ENCODE data around the gene SEC63. TPM values are rescaled to one million over a fixed set of nuclear protein-coding genes. Genes with fewer than 3 reads are reported as not detected.
"Not testable (repeated sequence)": the region's sequence is repeated elsewhere in the genome, so short reads cannot be mapped to it uniquely, and the experiment has no call there.

The SEC63 gene
- polyA plus RNA-seq, 3 donors: 110 to 123 (median 118) TPM

DNA sequence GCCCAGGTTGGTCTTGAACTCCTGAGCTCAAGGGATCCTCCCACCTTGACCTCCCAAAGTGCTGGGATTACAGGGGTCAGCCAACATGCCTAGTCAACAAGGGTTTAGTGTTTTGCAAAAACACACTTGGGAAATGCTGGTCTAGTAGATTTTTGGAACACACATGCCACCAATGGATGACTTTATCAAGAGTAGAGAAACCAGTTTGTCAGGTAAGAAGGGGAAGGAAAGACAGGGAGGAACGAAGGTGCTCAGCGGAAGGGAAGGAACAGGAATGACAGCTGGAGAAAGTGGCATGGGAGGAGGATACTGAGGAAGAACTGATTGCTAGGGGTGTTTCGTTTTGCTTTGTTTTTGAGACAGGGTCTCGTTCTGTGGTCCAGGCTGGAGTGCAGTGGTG, 15.6 kb upstream of the SEC63 start:
- DNase-seq (ENCODE audit: low read depth in 3 of 3, low spot score in 2 of 3): no peak

GRCh38 chr6:107972413-107973096, 14.5 kb upstream of the SEC63 start:
- no peak for DNase-seq (ENCODE audit: low read depth in 3 of 3, low spot score in 2 of 3)

DNA sequence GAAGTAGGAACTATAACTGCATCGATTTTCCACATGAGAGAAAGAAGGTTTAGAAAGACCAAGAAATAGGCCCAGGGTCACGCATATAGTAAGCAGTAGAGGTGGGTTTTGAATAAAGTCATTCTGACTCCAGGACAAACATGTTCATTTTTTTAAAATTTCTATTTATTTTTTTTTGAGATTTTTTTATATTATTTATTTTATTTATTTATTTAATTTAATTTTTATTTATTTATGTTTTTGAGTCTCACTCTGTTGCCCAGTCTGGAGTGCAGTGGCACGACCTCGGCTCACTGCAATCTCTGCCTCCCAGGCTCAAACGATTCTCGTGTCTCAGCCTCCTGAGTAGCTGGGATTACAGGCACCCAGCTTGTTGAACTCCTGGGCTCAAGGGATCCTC, 13.2 kb upstream of the SEC63 start:
- DNase-seq (ENCODE audit: low read depth in 3 of 3, low spot score in 2 of 3): no peak

DNA sequence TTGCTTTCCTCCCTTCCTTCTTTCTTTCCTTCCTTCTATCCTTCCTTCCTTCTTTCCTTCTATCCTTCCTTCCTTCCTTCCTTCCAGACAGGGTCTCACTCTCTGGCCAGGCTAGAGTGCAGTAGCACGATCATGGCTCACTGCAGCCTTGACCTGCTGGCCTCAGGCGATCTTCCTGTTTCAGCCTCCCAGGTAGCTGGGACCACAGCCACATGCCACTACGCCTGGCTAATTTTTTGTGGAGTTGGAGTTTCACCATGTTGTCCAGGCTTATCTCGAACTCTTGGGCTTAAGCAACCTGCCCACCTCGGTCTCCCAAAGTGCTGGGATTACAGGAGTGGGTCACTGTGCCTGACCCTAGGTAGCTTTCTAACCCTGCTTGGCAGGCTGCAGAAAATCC, 12.2 kb upstream of the SEC63 start:
- no peak for DNase-seq (ENCODE audit: low read depth in 3 of 3, low spot score in 2 of 3)

DNA sequence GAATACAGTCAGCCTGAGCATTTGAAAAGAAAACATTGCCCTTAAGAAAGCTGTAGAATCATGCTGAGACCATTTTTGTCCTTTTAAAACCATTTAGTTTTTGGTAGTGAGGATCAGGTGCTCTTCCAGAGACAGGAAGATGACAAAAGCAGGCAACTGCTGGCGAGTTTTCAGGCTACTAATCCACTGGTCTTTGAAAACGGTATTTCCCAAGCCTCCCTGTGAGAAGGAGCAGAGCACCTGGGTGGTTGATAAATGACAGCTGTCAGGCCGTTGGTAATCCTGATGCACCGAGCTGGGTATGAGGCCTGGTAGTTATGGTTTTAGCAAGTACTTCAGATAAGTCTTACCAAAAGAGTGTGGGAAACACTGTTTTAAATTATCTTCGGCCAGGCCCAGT, 10.1 kb upstream of the SEC63 start:
- DNase-seq (ENCODE audit: low read depth in 3 of 3, low spot score in 2 of 3): no peak

DNA sequence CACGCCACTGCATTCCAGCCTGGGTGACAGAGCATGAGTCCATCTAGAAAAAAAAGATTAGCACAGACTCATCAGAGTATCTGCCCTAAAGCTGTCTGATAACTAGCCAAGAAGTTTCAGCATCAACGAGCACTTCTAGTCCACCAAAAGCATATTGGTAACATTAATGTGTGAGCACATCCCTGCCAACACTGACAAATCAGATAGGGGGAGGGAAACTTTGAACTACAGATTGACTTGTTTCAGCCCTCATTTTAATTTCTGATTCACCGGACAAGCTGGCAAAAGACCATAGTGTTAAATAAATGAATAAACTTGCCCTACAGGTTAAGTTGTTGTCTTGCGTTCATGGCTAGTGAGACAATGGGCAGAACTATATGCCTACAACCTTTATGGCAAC, 7.7 kb upstream of the SEC63 start:
- DNase-seq (ENCODE audit: low read depth in 3 of 3, low spot score in 2 of 3): no peak

DNA sequence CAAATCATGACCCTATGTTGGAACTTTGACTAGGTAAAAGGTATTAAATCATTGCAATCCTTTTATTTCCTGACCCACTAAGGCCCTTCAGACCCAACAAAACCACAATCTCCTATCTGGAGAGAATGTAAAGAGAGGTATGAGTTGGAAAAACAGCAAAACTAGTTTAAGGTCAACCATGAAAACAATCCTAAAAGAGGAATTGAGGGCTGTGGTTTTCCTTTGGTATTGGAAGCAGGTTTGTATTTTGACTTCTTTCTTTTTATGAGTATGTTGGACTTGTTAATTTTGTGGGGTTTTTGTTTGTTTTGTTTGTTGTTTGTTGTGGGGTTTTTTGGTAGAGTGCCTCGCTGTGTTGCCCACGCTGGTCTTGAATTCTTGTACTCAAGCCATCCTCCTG, 4.7 kb upstream of the SEC63 start:
- DNase-seq (ENCODE audit: low read depth in 3 of 3, low spot score in 2 of 3): no peak

- no peak for DNase-seq (ENCODE audit: low read depth in 3 of 3, low spot score in 2 of 3)
Measured at GRCh38 chr6:107959392-107959791, 1.4 kb upstream of the SEC63 start.

- not testable (repeated sequence) for DNase-seq (ENCODE audit: low read depth in 3 of 3, low spot score in 2 of 3)
Measured at GRCh38 chr6:107958689-107959362, 818 bp upstream of the SEC63 start.

DNA sequence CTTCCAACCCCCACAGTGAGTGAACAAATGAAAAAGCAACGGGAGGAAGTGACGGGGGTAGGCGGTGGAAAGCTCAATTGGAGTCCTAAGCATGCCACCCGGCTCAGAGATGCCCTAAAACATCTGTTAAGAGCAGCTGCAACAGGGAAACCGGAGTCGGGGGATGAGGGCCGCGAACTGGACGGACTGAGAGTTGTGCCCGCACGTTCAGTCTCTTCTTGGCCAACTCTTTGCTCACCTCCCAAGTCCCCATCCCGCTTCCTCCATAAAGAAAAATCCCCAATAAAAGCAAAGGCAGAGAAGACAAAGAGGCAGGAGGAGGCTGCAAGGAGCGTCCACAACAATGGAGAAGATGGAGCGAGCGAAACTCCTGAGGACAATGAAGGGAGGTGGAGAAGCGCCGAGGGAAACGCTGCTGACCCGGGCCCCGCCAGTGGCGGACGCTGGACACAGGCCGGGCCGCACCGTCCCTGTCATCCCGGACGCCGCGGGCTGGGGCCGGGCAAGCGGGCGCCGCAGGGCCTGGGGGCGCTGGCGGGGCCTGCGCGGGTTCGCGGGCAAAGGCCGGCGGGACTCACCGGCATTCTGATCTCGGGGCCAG, 600 bp downstream of the SEC63 start:
- peak; percentile 52 to 64 (median 58) for DNase-seq (ENCODE audit: low read depth in 3 of 3, low spot score in 2 of 3)

DNA sequence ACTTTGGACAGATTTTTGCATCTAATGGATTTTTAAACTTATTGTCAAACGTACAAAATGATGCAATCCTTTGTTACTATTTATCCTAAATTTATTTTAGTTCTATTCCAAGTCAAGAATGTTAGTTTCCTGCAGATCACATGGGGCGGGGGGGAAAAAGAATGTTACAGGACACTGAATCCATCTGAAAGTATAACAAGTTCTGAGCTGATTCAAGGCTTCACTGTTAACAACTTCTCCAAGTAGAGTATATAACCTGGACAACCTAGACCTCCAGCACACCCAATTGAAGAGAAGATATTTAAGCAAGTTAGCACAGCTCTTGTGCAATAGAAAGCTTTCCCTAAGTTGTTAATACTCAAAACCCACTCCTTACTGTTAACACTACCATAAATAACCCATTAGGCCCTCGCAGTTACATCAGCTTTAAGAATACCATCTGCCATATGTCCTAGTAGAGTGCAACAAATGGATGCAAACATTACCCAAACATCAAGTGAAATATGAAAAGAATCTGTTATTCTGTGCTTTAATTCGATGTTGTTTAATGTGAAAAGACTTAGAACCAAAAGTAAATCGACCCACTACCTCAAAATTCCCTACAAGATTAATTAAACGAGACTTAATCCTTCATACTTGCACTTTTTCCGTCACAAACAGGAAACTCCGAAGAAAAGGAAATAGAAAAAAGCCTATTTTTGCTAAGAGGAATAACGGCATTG, 1.3 kb downstream of the SEC63 start:
- peak in 2 of 3 donors; percentile 23 to 47 for DNase-seq (ENCODE audit: low read depth in 3 of 3, low spot score in 2 of 3)

DNA sequence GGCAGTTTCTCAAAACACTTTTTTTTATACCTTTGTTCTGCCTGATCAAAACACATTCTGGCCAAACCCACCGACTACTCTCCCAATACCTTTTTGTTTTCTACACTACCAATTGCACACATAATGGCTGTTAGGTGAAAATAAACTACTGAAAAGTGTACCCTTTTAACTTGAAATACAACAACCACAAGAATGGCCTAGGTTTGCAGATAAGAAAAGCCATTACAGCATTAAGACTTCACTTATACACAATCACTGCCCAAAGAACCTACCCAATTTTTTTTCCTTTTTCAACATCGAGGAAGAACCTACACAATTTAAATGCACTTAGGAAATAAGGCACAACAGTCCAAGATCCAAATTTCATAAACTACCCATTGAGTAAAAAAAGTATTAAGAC, 1.8 kb downstream of the SEC63 start:
- no peak for DNase-seq (ENCODE audit: low read depth in 3 of 3, low spot score in 2 of 3)

DNA sequence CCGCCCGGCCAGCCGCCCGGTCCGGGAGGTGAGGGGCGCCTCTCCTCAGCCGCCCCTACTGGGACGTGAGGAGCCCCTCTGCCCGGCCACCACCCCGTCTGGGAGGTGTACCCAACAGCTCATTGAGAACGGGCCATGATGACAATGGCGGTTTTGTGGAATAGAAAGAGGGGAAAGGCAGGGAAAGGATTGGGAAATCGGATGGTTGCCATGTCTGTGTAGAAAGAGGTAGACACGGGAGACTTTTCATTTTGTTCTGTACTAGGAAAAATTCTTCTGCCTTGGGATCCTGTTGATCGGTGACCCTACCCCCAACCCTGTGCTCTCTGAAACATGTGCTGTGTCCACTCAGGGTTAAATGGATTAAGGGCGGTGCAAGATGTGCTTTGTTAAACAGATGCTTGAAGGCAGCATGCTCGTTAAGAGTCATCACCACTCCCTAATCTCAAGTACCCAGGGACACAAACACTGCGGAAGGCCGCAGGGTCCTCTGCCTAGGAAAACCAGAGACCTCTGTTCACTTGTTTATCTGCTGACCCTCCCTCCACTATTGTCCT, 4.1 kb downstream of the SEC63 start:
- DNase-seq (ENCODE audit: low read depth in 3 of 3, low spot score in 2 of 3): not testable (repeated sequence)

- no peak for DNase-seq (ENCODE audit: low read depth in 3 of 3, low spot score in 2 of 3)
Measured at GRCh38 chr6:107943626-107944439, 14.2 kb downstream of the SEC63 start.

DNA sequence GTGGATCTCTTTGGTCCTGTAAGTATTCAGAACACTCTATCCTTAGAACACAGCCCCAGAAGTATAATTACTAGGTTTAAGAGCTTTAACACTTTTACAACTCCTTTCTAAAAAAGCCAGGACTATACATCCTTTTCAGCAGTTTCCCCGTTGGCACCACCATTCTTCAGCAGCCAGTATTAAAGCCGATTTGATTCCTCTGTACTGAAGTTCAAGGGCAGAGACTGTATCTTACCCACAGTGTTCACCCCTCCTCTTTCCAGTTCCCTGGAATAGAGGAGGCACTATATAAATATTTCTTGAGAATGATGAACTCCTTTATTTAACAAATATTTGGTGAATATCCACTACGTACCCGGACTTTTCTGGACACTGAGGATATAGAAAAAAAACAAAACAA, 15.9 kb downstream of the SEC63 start:
- no peak for DNase-seq (ENCODE audit: low read depth in 3 of 3, low spot score in 2 of 3)

GRCh38 chr6:107941627-107942026, 16.4 kb downstream of the SEC63 start:
- no peak for DNase-seq (ENCODE audit: low read depth in 3 of 3, low spot score in 2 of 3)

DNA sequence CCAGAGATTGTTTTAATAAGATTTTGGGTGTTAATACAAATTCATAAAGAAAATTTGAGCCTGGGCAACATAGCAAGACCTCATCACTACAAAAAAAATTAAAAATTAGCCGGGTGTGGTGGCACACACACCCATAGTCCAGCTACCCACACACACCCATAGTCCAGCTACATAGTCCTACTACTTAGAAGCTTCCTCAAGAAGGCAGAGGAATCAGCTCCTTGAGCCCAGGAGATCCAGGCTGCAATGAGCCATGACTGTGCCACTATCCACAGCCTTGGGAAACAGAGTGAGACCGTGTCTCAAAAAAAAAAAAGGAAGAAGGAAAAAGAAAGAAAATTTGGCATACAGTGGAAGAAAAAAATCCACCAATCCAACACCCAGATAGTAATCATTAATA, 16.8 kb downstream of the SEC63 start:
- DNase-seq (ENCODE audit: low read depth in 3 of 3, low spot score in 2 of 3): no peak

DNA sequence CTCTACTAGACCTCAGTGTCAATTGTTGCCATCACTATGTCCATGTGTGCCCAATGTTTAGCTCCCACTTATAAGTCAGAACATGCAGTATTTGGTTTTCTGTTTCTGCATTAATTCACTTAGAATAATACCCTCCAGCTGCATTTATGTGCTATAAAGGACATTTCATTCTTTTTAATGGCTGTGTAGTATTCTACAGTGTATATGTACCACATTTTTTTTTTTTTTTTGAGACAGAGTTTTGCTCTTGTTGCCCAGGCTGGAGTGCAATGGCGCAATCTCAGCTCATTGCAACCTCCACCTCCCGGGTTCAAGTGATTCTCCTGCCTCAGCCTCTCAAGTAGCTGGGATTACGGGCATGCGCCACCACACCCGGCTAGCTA, 21.1 kb downstream of the SEC63 start:
- DNase-seq (ENCODE audit: low read depth in 3 of 3, low spot score in 2 of 3): not testable (repeated sequence)

DNA sequence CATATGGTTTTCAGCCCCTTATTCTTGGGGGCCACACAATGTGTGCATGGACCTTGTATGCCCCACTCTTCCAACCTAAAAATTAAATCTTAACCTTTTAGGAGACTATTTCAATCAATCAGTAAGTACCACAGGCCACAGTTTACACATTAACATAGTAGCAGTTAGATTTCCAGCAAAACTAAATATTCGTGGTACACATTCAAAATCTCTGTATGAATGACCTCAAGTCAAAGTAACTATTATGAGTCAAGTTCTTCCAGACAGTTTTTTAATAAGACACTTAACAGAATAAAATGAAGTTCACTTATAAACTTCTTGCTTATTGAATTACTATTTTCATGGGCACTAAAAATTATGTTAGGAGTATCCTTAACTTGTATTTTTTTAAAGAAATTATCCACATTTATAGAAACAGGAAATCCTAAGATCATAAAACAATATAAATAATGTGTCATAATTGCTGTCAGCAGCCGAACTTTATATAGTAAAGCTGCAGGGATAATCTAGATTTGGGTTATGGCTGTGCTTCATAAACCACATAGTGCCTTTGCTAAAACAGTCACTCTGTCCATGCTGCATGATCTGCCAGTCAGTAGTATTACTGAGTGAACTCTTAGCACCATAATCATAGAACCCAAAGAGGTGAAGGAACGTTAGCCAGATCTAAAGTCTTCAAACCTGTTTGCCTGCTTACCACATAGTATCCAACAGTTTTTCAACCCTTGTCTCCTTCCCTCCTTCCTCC, 21.7 kb downstream of the SEC63 start:
- DNase-seq (ENCODE audit: low read depth in 3 of 3, low spot score in 2 of 3): no peak

- DNase-seq (ENCODE audit: low read depth in 3 of 3, low spot score in 2 of 3): not testable (repeated sequence)
Measured at GRCh38 chr6:107934229-107934628, 23.8 kb downstream of the SEC63 start.

All from right renal cortex interstitium (tissue), 3 donors.